AG04449 (cell line): ENCODE results near the gene CA5A.
"Not testable (repeated sequence)": the region's sequence is repeated elsewhere in the genome, so short reads cannot be mapped to it uniquely, and the experiment has no call there.

ENCODE experiments used
- CTCF ChIA-PET: fragments of 350-600 bp; formaldehyde crosslinking; extraction: SDS; loops from one replicate; lab custom pipeline; 2021; ENCODE audit warnings: antibody characterized with exemption; lab: Yijun Ruan, JAX
- POLR2A ChIA-PET: fragments of 400-600, 350-600 bp; formaldehyde crosslinking; extraction: SDS; loops from one replicate; lab custom pipeline; 2020; ENCODE audit warnings: antibody characterized with exemption, inconsistent platforms; lab: Yijun Ruan, JAX
- DNase-seq: peaks from one replicate; pipeline ENCODE4 v3.0.0-alpha.2; 2010; ENCODE audit warnings: low read depth, low spot score
- H3K4me3 ChIP-seq: 2 replicates; pipeline ENCODE4 v1.5.1; 2011; ENCODE audit warnings: low read depth, mild to moderate bottlenecking, control low read depth, low read length
- TF ChIP-seq, protein P1 (sequence below): IDR thresholded peaks from one replicate; pipeline ENCODE4 v1.5.1; 2011; ENCODE audit warnings: mild to moderate bottlenecking, moderate library complexity, low read length, control low read depth, inconsistent platforms; ENCODE audit not compliant: insufficient read depth; ENCODE audit errors: missing control alignments

The CA5A gene

DNA sequence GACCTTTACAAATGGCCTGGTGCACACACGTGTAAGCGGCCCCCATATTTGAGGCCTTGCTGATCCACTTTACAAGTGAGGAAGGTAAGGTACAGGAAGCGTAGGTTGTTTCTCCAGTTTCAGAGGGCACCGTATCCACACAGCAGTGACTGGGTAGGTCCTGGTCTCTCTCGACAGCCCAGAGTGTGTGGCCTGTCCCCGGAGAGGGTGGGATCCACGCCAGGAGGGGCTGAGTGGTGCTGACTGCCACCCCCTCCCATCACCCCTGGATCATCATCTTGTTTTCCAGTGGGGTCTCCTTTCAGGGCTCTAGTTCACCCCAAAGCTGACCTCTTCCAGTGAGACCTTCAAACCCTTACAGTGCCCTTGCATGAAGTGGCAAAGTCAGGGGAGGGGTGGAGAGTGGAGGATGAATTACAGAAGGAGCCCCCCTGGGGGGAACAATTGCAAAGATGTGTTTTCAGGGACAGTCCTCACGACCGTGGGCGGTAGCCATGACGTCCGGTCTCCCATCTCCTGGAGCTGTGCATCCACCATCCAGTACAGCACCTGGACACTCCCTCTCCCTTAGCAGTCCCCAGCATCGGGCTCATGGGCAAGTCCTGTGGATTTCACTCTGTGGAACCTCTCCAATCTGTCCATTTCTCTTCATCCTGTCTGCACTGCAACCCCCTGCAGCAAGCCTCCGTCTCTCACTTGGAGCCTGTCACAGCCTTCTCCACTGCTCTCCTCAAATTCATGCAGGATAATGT, 10.4 kb upstream of the CA5A start:
- ChIA-PET CTCF (no interaction called here), POLR2A (no interaction called here)
- TF ChIP-seq, protein P1, sequence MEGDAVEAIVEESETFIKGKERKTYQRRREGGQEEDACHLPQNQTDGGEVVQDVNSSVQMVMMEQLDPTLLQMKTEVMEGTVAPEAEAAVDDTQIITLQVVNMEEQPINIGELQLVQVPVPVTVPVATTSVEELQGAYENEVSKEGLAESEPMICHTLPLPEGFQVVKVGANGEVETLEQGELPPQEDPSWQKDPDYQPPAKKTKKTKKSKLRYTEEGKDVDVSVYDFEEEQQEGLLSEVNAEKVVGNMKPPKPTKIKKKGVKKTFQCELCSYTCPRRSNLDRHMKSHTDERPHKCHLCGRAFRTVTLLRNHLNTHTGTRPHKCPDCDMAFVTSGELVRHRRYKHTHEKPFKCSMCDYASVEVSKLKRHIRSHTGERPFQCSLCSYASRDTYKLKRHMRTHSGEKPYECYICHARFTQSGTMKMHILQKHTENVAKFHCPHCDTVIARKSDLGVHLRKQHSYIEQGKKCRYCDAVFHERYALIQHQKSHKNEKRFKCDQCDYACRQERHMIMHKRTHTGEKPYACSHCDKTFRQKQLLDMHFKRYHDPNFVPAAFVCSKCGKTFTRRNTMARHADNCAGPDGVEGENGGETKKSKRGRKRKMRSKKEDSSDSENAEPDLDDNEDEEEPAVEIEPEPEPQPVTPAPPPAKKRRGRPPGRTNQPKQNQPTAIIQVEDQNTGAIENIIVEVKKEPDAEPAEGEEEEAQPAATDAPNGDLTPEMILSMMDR, result no peak
- DNase-seq, result no peak
- H3K4me3 ChIP-seq, result no peak overlapping the region

GRCh38 chr16:87945351-87946042, 9.2 kb upstream of the CA5A start:
- POLR2A ChIA-PET, result no interaction called here
- DNase-seq, result no peak
- CTCF ChIA-PET, result no interaction called here
- peak overlapping the region; percentile 23 for H3K4me3 ChIP-seq
- TF ChIP-seq, protein P1, result no peak

DNA sequence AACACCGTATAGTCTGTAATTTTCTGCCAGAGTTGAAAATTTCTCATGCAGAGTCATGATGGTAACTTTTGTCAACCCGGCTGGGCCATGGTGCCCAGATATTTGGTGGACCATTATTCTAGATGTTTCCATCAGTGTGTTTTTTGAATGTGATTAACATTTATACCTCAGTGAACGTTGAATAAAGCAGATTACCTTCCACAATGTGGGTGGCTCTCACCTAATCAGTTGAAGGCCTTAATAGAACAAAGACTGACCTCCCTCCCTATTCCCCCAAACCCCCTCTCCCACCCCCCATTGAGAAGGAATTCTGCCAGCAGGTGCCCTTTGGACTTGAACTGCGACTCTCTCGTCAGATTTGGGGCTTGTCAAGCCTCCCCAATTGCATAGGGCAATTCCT, 6.4 kb upstream of the CA5A start:
- DNase-seq, result no peak
- TF ChIP-seq, protein P1, result no peak
- ChIA-PET CTCF (no interaction called here), POLR2A (no interaction called here)
- no peak overlapping the region for H3K4me3 ChIP-seq

DNA sequence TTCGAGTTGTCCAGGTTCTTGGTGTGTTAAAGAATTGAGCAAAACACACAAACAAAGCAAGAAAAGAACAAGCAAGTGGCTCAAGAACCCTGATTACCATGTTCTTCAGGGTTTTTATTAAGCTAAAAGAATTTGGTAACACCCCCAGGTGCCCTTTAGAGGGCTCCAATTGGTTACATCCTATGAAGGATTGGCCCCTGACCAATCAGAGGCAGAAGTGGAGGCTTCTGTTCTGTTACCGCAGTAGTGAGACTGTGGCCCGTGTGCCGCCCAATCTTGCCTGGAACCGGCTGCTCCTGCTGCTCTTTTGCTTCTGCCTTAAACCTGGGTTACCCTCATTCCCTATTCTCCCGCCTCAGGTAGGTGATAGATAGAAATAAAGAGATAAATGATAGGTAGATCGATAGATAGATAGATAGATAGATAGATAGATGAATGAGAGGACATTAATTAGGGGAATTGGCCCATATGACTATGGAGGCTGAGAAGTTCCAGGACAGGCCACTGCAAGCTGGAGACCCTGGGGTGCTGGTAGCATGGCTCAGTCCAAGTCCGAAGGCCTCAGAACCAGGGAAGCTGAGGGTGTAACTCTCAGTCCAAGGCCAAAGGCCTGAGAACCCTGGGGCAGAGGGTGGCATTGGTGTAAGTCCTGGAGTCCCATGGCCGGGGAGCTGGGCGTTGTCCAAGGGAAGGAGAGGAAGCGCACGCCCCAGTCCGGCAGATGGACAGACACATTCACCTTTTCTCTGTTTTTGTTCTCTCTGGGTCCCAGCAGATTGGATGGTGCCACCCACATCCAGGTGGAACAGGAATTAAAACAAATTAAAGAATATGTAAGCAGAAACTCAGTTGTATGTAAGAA, 3.5 kb upstream of the CA5A start:
- POLR2A ChIA-PET, result no interaction called here
- CTCF ChIA-PET, result interaction anchor here (1.1 to 1.6 kb wide), 3 partner anchors 9 to 90 kb away, joined by 4 to 6 read pairs (median 4); no protein-coding TSS in a partner anchor
- no peak for DNase-seq

DNA sequence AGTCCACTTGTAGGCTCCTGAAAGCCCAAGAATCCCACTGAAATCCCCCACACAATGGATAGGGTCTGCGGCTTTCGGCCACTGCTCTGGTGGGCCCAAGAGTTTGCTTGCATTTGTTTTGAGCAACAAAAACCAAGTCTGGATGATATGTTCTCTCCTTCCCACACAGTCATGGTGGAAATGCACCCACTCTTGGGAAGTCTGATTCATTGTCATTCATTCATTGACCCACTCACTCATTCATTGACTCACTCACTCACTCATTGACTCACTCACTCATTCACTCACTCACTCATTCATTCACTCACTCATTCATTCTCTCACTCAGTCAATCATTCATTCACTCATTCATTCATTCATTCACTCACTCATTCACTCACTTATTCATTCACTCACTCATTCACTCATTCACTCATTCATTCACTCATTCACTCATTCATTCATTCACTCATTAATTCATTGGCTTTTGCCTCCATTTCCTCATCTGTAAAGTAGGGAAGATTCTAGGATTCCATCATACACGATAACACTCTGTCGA, 2.2 kb upstream of the CA5A start:
- ChIA-PET CTCF (interaction anchor here (1.1 to 1.6 kb wide), 2 partner anchors 8 to 11 kb away, joined by 4 to 6 read pairs; no protein-coding TSS in a partner anchor), POLR2A (no interaction called here)
- TF ChIP-seq, protein P1, result no peak
- H3K4me3 ChIP-seq, result no peak overlapping the region
- DNase-seq, result no peak

More for the DNA sequence above, 3.5 kb upstream of the CA5A start:
- TF ChIP-seq, protein P1, result no peak
- H3K4me3 ChIP-seq, result no peak overlapping the region

GRCh38 chr16:87937231-87937542, 858 bp upstream of the CA5A start:
- DNase-seq, CTCF ChIA-PET, POLR2A ChIA-PET, H3K4me3 ChIP-seq: not testable (repeated sequence)

GRCh38 chr16:87936016-87936374, 334 bp downstream of the CA5A start:
- POLR2A ChIA-PET, CTCF ChIA-PET, H3K4me3 ChIP-seq, DNase-seq: not testable (repeated sequence)

DNA sequence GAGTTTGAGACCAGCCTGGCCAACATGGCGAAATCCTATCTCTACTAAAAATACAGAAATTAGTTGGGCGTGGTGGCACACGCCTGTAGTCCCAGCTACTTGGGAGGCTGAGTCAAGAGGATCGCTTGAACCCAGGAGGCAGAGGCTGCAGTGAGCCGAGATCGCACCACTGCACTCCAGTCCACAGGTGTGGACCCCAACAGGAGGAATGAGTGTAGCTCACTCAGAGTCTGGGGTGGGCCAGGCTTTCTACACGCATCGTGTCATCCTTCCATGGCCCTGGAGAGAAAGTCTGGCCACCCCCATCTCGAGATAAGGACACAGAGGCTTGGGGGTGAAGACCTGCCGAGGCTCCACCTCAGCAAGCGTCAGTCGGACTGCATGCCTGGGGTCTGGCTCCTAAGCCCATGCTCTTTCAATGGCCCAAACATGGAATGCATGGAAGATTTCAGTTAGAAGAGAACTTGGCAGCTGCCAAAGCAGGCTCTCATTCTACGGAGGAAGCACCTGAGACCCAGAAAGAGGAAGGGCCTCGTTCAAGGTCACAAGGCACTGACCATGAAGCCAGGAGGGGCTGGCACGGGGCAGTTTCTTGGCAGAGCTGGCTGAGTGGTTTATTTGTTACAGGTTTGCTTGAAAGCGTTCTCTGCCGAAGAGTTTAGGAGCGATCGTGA, 1.4 kb downstream of the CA5A start:
- CTCF ChIA-PET, DNase-seq, POLR2A ChIA-PET, H3K4me3 ChIP-seq: not testable (repeated sequence)
